GM23338 (cell line): Measurements from ENCODE around the gene ADAT2. TPM values are rescaled to one million over a fixed set of nuclear protein-coding genes. Genes with fewer than 3 reads are reported as not detected.

ENCODE experiments used
- EZH2phosphoT487 ChIP-seq: fragments of 200-600 bp; sonication (generic); IDR thresholded peaks from one replicate; pipeline ENCODE4 v1.8.1; 2018; ENCODE audit warnings: antibody characterized with exemption; ENCODE audit not compliant: unreplicated experiment
- JUNB ChIP-seq: IDR thresholded peaks from one replicate; pipeline ENCODE4 v1.6.1; 2016; ENCODE audit warnings: antibody characterized with exemption; ENCODE audit not compliant: unreplicated experiment
- POLR2AphosphoS5 ChIP-seq: IDR thresholded peaks from 2 replicates; pipeline ENCODE4 v1.6.1; 2016; ENCODE audit warnings: antibody characterized with exemption, low read depth
- ZNF331 ChIP-seq: fragments of 250-450 bp; sonication (Bioruptor Pico); IDR thresholded peaks from 2 replicates; pipeline ENCODE4 v1.5.0; 2020; ENCODE audit warnings: low read depth, mild to moderate bottlenecking, moderate library complexity
- ZNF462 ChIP-seq: fragments of 250-450 bp; sonication (Bioruptor Pico); IDR thresholded peaks from 2 replicates; pipeline ENCODE4 v1.5.0; 2020; ENCODE audit warnings: mild to moderate bottlenecking, moderate library complexity
- polyA plus RNA-seq: library from polyadenylated mRNA; unstranded; fragments of >200 nt; fragmentation: Nextera tagmentation; extraction: Ambion mirVana; gene quantifications from 2 replicates; pipeline ENCODE4 v1.2.1, GENCODE V29; 2016
- small RNA-seq: library from RNA; depleted of rRNA; stranded (forward); fragments of <200 nt; gene quantifications from one replicate; pipeline ENCODE3, GENCODE V24; 2014; ENCODE audit warnings: low replicate concordance
- total RNA-seq: library from RNA; depleted of rRNA; stranded (reverse); fragments of >200 nt; shearing (Covaris generic); gene quantifications from 2 replicates; pipeline ENCODE4 v1.2.3, GENCODE V29; 2014; rRNA removed

ADAT2 gene
- total and polyA plus RNA-seq, 2 experiments from 2014 or later, result 7.4 to 13.7 TPM

- TF ChIP-seq ZNF462 (CRISPR knock-in tag) (no peak), EZH2phosphoT487 (no peak), POLR2AphosphoS5 (no peak), JUNB (no peak), ZNF331 (CRISPR knock-in tag) (no peak)
Measured at GRCh38 chr6:143374014-143374413, 76.5 kb downstream of the ADAT2 start (continued).

Small RNA genes lying within 50 kb of the gene (small RNA-seq; reads per million reads assigned to genes)
- 0.25 reads per million, percentile 4 among the genes with 10 or more reads in this experiment for gene RNA5SP221

Other genes with a start within 250 kb of the ADAT2 start
- 13.8 and 16.4 TPM in 2 replicates for gene PEX3, start 110 bp upstream of the ADAT2 start, total RNA-seq
- gene PEX3, start 110 bp upstream of the ADAT2 start, polyA plus RNA-seq, result 19.4 and 22.7 TPM in 2 replicates
- gene FUCA2, start 61.0 kb upstream of the ADAT2 start, total RNA-seq, result 33.4 and 43.1 TPM in 2 replicates
- gene FUCA2, start 61.0 kb upstream of the ADAT2 start, polyA plus RNA-seq, result 30.0 and 31.8 TPM in 2 replicates
- 44.7 and 67.7 TPM in 2 replicates for gene PHACTR2, start 227.3 kb upstream of the ADAT2 start, total RNA-seq
- gene PHACTR2, start 227.3 kb upstream of the ADAT2 start, polyA plus RNA-seq, result 77.4 and 105 TPM in 2 replicates